Osteoblast (primary cell): Measurements from ENCODE around the gene KLHL17. TPM values are rescaled to one million over a fixed set of nuclear protein-coding genes. Genes with fewer than 3 reads are reported as not detected.

Experiments used
- DNase-seq: peaks from one replicate; pipeline ENCODE4 v3.0.0; 2011; ENCODE audit warnings: low spot score, mixed read lengths; ENCODE audit not compliant: insufficient read length; ENCODE audit errors: missing footprints
- H2AFZ ChIP-seq: 2 replicates; pipeline ENCODE4 v1.6.0; 2011; ENCODE audit warnings: mild to moderate bottlenecking, low read length
- H3K27ac ChIP-seq: 2 replicates; pipeline ENCODE4 v1.5.1; 2011; ENCODE audit warnings: mild to moderate bottlenecking, low read depth, low read length, moderate library complexity
- H3K27me3 ChIP-seq: 2 replicates; pipeline ENCODE4 v1.6.0; 2012; ENCODE audit warnings: mild to moderate bottlenecking, control low read depth, inconsistent platforms, low read length, moderate library complexity; ENCODE audit not compliant: insufficient read depth
- H3K36me3 ChIP-seq: 2 replicates; pipeline ENCODE4 v1.5.1; 2011; ENCODE audit warnings: mild to moderate bottlenecking, low read length, control low read depth, moderate library complexity; ENCODE audit not compliant: insufficient read depth
- H3K4me1 ChIP-seq: 2 replicates; pipeline ENCODE4 v1.5.1; 2011; ENCODE audit warnings: mild to moderate bottlenecking, low read length, control low read depth, moderate library complexity; ENCODE audit not compliant: insufficient read depth
- H3K4me2 ChIP-seq: 2 replicates; pipeline ENCODE4 v1.6.0; 2011; ENCODE audit warnings: mild to moderate bottlenecking, low read length; ENCODE audit not compliant: insufficient read depth
- H3K4me3 ChIP-seq: fragments of 200-600 bp; sonication (generic); 3 replicates; pipeline ENCODE4 v1.5.1; 2012; ENCODE audit warnings: mild to moderate bottlenecking, low read length, inconsistent platforms; ENCODE audit not compliant: insufficient read depth
- H3K79me2 ChIP-seq: 2 replicates; pipeline ENCODE4 v1.6.0; 2012; ENCODE audit warnings: mild to moderate bottlenecking, low read length, control low read depth, inconsistent platforms; ENCODE audit not compliant: insufficient read depth
- H3K9me3 ChIP-seq: 2 replicates; pipeline ENCODE4 v1.5.1; 2011; ENCODE audit warnings: low read depth, low read length, control low read depth
- H4K20me1 ChIP-seq: 2 replicates; pipeline ENCODE4 v1.6.0; 2012; ENCODE audit warnings: mild to moderate bottlenecking, low read length, control low read depth; ENCODE audit not compliant: insufficient read depth
- CTCF ChIP-seq: IDR thresholded peaks from 2 replicates; pipeline ENCODE4 v1.5.1; 2011; ENCODE audit warnings: mild to moderate bottlenecking, low read depth, low read length, moderate library complexity; ENCODE audit errors: extremely low read depth
- total RNA-seq: library from RNA; depleted of rRNA; stranded (reverse); fragments of >200 nt; gene quantifications from 2 replicates; pipeline ENCODE4 v1.2.3, GENCODE V29; 2012

KLHL17 gene
- total RNA-seq, 1 donor, result 5.4 TPM

- Histone ChIP-seq H4K20me1 (peaks cover 51% of the 10 kb centered on the region), H3K27me3 (no peaks in the 10 kb centered on the region), H3K4me1 (peaks cover 4% of the 10 kb centered on the region), H3K9me3 (no peaks in the 10 kb centered on the region), H3K27ac (no peak overlapping the region), H3K4me3 (no peak overlapping the region), H2AFZ (no peak overlapping the region), H3K36me3 (no peaks in the 10 kb centered on the region), H3K79me2 (no peaks in the 10 kb centered on the region), H3K4me2 (no peak overlapping the region)
- DNase-seq, result no peak
- no peak for TF ChIP-seq CTCF
Observed at GRCh38 chr1:927234-927633, 33.1 kb upstream of the KLHL17 start.

GRCh38 chr1:927748-928147 is 32.6 kb upstream of the KLHL17 start:
- peaks cover 4% of the 10 kb centered on the region for H3K4me1 ChIP-seq
- no peak overlapping the region for H3K4me2 ChIP-seq
- no peak overlapping the region for H2AFZ ChIP-seq
- TF ChIP-seq CTCF, result no peak
- no peaks in the 10 kb centered on the region for H3K27me3 ChIP-seq
- no peaks in the 10 kb centered on the region for H3K36me3 ChIP-seq
- H4K20me1 ChIP-seq, result peaks cover 47% of the 10 kb centered on the region
- DNase-seq, result no peak
- no peak overlapping the region for H3K4me3 ChIP-seq
- H3K27ac ChIP-seq, result no peak overlapping the region
- no peaks in the 10 kb centered on the region for H3K79me2 ChIP-seq
- no peaks in the 10 kb centered on the region for H3K9me3 ChIP-seq

- DNase-seq, result no peak
- Histone ChIP-seq H3K4me1 (peaks cover 4% of the 10 kb centered on the region), H3K27me3 (no peaks in the 10 kb centered on the region), H3K9me3 (no peaks in the 10 kb centered on the region), H3K4me2 (no peak overlapping the region), H4K20me1 (peaks cover 42% of the 10 kb centered on the region), H3K27ac (no peak overlapping the region), H3K4me3 (no peak overlapping the region), H2AFZ (no peak overlapping the region), H3K79me2 (no peaks in the 10 kb centered on the region), H3K36me3 (no peaks in the 10 kb centered on the region)
- no peak for TF ChIP-seq CTCF
Observed at GRCh38 chr1:928825-929661, 31.3 kb upstream of the KLHL17 start.

- no peak overlapping the region for H3K4me3 ChIP-seq
Observed at GRCh38 chr1:929712-930632, 30.4 kb upstream of the KLHL17 start.

More at GRCh38 chr1:929712-930632, 30.4 kb upstream of the KLHL17 start:
- Histone ChIP-seq H3K36me3 (no peaks in the 10 kb centered on the region), H3K27me3 (no peaks in the 10 kb centered on the region), H3K27ac (no peak overlapping the region), H4K20me1 (peaks cover 44% of the 10 kb centered on the region), H2AFZ (no peak overlapping the region), H3K4me2 (no peak overlapping the region), H3K79me2 (no peaks in the 10 kb centered on the region), H3K4me1 (peaks cover 4% of the 10 kb centered on the region), H3K9me3 (no peaks in the 10 kb centered on the region)
- no peak for TF ChIP-seq CTCF
- no peak for DNase-seq
